Measurements from ENCODE around the gene DENND6B. TPM values are rescaled to one million over a fixed set of nuclear protein-coding genes. Genes with fewer than 3 reads are reported as not detected.

Gene DENND6B
- total and polyA plus RNA-seq, 2 of the 13 experiments (the other 11 are each of a cell fraction or from before 2014, with no cell fraction given): 0.95 to 3.8 TPM

DNA sequence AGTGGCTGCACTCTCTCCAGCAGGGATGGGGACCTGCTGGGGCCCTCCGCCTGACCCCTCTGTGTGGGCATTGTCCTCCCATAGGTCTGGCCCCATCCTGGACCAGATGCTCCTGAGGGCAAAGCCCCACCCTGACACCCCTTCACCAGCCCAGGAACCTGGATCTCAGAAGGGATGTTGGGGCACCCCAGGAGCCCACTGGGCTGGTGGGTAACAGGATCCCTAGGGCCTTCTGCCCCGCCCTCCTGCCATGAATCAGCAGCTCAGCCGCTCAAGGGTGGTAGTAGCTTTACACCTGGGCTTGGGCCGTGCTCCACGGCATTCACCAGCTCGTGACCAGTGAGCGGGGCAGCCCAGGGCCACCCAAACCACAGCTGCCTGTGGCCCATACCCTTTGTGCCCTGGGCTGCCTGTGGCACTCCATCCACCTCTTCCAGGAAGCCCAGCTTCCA, 64.3 kb downstream of the DENND6B start (continued):
- TF ChIP-seq, protein P1, sequence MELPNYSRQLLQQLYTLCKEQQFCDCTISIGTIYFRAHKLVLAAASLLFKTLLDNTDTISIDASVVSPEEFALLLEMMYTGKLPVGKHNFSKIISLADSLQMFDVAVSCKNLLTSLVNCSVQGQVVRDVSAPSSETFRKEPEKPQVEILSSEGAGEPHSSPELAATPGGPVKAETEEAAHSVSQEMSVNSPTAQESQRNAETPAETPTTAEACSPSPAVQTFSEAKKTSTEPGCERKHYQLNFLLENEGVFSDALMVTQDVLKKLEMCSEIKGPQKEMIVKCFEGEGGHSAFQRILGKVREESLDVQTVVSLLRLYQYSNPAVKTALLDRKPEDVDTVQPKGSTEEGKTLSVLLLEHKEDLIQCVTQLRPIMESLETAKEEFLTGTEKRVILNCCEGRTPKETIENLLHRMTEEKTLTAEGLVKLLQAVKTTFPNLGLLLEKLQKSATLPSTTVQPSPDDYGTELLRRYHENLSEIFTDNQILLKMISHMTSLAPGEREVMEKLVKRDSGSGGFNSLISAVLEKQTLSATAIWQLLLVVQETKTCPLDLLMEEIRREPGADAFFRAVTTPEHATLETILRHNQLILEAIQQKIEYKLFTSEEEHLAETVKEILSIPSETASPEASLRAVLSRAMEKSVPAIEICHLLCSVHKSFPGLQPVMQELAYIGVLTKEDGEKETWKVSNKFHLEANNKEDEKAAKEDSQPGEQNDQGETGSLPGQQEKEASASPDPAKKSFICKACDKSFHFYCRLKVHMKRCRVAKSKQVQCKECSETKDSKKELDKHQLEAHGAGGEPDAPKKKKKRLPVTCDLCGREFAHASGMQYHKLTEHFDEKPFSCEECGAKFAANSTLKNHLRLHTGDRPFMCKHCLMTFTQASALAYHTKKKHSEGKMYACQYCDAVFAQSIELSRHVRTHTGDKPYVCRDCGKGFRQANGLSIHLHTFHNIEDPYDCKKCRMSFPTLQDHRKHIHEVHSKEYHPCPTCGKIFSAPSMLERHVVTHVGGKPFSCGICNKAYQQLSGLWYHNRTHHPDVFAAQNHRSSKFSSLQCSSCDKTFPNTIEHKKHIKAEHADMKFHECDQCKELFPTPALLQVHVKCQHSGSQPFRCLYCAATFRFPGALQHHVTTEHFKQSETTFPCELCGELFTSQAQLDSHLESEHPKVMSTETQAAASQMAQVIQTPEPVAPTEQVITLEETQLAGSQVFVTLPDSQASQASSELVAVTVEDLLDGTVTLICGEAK (IDR thresholded peaks at IDR 0.05): no peak
- TF ChIP-seq, protein P1 (CRISPR knock-in tag; IDR thresholded peaks at IDR 0.05): no peak
- TF ChIP-seq ELF4 (CRISPR knock-in tag; IDR thresholded peaks at IDR 0.05; ENCODE audit: borderline replicate concordance) (no peak), ZNF891 (CRISPR knock-in tag; IDR thresholded peaks at IDR 0.05) (no peak), HNRNPL (IDR thresholded peaks at IDR 0.05; ENCODE audit: low read depth, low read length) (peak; percentile 68; the same call in 1 of the 2 replicates), FOSL2 (CRISPR knock-in tag; IDR thresholded peaks at IDR 0.05) (peak; percentile 62), ZNF749 (CRISPR knock-in tag; IDR thresholded peaks at IDR 0.05; ENCODE audit: borderline replicate concordance) (no peak)
- TF ChIP-seq, protein P2, sequence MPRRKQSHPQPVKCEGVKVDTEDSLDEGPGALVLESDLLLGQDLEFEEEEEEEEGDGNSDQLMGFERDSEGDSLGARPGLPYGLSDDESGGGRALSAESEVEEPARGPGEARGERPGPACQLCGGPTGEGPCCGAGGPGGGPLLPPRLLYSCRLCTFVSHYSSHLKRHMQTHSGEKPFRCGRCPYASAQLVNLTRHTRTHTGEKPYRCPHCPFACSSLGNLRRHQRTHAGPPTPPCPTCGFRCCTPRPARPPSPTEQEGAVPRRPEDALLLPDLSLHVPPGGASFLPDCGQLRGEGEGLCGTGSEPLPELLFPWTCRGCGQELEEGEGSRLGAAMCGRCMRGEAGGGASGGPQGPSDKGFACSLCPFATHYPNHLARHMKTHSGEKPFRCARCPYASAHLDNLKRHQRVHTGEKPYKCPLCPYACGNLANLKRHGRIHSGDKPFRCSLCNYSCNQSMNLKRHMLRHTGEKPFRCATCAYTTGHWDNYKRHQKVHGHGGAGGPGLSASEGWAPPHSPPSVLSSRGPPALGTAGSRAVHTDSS (CRISPR knock-in tag; conservative IDR thresholded peaks at IDR 0.05): no peak
- TF ChIP-seq, protein P3, sequence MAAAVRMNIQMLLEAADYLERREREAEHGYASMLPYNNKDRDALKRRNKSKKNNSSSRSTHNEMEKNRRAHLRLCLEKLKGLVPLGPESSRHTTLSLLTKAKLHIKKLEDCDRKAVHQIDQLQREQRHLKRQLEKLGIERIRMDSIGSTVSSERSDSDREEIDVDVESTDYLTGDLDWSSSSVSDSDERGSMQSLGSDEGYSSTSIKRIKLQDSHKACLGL (CRISPR knock-in tag; IDR thresholded peaks at IDR 0.05): 0 out of 2 replicates have a peak, but pooled peaks have one; percentile 13
- TF ChIP-seq, protein P4, sequence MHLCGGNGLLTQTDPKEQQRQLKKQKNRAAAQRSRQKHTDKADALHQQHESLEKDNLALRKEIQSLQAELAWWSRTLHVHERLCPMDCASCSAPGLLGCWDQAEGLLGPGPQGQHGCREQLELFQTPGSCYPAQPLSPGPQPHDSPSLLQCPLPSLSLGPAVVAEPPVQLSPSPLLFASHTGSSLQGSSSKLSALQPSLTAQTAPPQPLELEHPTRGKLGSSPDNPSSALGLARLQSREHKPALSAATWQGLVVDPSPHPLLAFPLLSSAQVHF (CRISPR knock-in tag; IDR thresholded peaks at IDR 0.05): no peak
- TF ChIP-seq, protein P5, sequence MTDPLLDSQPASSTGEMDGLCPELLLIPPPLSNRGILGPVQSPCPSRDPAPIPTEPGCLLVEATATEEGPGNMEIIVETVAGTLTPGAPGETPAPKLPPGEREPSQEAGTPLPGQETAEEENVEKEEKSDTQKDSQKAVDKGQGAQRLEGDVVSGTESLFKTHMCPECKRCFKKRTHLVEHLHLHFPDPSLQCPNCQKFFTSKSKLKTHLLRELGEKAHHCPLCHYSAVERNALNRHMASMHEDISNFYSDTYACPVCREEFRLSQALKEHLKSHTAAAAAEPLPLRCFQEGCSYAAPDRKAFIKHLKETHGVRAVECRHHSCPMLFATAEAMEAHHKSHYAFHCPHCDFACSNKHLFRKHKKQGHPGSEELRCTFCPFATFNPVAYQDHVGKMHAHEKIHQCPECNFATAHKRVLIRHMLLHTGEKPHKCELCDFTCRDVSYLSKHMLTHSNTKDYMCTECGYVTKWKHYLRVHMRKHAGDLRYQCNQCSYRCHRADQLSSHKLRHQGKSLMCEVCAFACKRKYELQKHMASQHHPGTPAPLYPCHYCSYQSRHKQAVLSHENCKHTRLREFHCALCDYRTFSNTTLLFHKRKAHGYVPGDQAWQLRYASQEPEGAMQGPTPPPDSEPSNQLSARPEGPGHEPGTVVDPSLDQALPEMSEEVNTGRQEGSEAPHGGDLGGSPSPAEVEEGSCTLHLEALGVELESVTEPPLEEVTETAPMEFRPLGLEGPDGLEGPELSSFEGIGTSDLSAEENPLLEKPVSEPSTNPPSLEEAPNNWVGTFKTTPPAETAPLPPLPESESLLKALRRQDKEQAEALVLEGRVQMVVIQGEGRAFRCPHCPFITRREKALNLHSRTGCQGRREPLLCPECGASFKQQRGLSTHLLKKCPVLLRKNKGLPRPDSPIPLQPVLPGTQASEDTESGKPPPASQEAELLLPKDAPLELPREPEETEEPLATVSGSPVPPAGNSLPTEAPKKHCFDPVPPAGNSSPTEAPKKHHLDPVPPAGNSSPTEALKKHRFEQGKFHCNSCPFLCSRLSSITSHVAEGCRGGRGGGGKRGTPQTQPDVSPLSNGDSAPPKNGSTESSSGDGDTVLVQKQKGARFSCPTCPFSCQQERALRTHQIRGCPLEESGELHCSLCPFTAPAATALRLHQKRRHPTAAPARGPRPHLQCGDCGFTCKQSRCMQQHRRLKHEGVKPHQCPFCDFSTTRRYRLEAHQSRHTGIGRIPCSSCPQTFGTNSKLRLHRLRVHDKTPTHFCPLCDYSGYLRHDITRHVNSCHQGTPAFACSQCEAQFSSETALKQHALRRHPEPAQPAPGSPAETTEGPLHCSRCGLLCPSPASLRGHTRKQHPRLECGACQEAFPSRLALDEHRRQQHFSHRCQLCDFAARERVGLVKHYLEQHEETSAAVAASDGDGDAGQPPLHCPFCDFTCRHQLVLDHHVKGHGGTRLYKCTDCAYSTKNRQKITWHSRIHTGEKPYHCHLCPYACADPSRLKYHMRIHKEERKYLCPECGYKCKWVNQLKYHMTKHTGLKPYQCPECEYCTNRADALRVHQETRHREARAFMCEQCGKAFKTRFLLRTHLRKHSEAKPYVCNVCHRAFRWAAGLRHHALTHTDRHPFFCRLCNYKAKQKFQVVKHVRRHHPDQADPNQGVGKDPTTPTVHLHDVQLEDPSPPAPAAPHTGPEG (CRISPR knock-in tag; IDR thresholded peaks at IDR 0.05): no peak

Data from HepG2 (cell line).